VCaP (cell line): ENCODE results near the gene PRIM2.
"Not testable (repeated sequence)": the region's sequence is repeated elsewhere in the genome, so short reads cannot be mapped to it uniquely, and the experiment has no call there.

Experiments
- H3K27ac ChIP-seq: fragments of 450-650 bp; 2 replicates; pipeline ENCODE4 v1.5.1; 2017
- TF ChIP-seq, protein P1 (sequence below): fragments of 450-650 bp; conservative IDR thresholded peaks from 2 replicates; pipeline ENCODE4 v1.5.1; 2017; ENCODE audit warnings: mild to moderate bottlenecking, moderate library complexity

Gene PRIM2, protein sequence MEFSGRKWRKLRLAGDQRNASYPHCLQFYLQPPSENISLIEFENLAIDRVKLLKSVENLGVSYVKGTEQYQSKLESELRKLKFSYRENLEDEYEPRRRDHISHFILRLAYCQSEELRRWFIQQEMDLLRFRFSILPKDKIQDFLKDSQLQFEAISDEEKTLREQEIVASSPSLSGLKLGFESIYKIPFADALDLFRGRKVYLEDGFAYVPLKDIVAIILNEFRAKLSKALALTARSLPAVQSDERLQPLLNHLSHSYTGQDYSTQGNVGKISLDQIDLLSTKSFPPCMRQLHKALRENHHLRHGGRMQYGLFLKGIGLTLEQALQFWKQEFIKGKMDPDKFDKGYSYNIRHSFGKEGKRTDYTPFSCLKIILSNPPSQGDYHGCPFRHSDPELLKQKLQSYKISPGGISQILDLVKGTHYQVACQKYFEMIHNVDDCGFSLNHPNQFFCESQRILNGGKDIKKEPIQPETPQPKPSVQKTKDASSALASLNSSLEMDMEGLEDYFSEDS

DNA sequence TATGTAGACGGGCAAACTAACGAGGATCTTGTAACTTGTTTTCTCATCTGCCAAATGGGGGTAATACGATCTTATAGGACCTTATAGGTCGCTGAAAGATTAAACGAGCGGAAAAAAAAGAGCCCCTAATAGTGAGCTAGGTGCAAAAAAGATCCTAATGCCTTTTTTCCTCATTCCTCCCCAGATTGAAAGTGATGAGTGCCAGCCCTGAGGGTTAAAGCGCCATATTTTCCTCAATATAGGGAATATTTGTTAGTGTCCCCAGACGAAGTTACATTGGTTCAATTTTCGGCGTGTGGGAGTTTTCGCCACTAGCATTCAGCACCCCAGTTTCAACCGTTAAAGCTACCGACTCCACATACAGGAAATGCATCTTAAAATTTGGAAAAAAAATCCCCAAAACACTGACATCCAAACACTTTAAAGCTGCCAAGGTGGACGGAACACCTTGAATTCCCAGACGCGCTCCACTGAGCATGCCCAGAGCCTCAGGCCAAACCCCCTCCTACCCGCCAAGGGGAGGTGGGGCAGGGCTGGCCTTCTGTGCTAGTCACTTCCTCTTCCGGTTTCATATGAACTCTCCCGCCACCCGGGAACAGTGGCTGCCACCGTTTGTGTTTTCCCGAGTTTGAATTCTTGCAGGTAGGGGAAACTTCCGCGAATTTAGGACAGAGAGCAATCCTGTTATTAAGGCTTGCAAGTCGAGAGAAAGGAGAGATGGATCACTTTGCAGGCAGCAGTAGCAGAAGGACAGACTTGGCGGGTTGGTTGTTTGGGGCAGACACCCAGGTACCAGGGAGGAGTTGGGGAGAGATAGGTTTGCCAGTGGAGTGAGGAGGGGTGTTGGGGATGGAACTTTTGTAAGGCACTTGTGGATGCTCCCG, at the start of gene PRIM2:
PRIM2 (plus strand) TSS at position 571 of the 884 bp plus-strand sequence. CDS start 816 bp downstream, outside the sequence.
- TF ChIP-seq, protein P1, sequence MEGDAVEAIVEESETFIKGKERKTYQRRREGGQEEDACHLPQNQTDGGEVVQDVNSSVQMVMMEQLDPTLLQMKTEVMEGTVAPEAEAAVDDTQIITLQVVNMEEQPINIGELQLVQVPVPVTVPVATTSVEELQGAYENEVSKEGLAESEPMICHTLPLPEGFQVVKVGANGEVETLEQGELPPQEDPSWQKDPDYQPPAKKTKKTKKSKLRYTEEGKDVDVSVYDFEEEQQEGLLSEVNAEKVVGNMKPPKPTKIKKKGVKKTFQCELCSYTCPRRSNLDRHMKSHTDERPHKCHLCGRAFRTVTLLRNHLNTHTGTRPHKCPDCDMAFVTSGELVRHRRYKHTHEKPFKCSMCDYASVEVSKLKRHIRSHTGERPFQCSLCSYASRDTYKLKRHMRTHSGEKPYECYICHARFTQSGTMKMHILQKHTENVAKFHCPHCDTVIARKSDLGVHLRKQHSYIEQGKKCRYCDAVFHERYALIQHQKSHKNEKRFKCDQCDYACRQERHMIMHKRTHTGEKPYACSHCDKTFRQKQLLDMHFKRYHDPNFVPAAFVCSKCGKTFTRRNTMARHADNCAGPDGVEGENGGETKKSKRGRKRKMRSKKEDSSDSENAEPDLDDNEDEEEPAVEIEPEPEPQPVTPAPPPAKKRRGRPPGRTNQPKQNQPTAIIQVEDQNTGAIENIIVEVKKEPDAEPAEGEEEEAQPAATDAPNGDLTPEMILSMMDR = no peak
- peak within 1 kb of the TSS; percentile 69 for H3K27ac ChIP-seq

DNA sequence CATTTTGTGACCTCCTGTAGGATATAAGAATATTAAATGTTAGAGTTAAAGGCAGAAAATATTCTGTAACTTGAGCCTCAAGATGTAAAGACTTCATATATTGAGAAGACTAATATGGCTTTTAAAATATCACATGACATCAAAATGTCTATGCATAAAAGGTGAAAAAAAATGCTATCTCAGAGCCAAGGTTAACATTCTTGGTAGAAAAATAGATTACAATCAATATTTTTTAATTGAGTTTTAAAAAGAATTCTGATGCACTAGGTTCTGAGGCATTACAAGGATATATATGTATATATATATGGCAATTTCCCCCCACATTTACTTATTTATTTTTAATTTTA, 49.2 kb upstream of the PRIM2 start:
- no peak overlapping the region for H3K27ac ChIP-seq
- TF ChIP-seq, protein P1 = peak; percentile 48

DNA sequence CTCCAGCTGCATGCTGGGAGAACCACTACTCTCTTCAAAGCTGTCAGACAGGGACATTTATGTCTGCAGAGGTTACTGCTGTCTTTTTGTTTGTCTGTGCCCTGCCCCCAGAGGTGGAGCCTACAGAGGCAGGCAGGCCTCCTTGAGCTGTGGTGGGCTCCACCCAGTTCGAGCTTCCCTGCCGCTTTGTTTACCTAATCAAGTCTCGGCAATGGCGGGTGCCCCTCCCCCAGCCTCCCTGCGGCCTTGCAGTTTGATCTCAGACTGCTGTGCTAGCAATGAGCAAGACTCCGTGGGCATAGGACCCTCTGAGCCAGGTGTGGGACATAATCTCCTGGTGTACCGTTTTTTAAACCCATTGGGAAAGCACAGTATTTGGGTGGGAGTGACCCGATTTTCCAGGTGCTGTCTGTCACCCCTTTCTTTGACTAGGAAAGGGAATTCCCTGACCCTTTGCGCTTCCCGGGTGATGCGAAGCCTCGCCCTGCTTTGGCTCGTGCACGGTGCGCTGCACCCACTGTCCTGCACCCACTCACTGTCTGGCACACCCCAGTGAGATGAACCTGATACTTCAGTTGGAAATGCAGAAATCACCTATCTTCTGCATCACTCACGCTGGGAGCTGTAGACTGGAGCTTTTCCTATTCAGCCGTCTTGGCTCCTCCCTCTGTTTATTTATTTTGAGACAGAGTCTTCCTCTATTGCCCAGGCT, 43.2 kb upstream of the PRIM2 start:
- H3K27ac ChIP-seq = not testable (repeated sequence)

DNA sequence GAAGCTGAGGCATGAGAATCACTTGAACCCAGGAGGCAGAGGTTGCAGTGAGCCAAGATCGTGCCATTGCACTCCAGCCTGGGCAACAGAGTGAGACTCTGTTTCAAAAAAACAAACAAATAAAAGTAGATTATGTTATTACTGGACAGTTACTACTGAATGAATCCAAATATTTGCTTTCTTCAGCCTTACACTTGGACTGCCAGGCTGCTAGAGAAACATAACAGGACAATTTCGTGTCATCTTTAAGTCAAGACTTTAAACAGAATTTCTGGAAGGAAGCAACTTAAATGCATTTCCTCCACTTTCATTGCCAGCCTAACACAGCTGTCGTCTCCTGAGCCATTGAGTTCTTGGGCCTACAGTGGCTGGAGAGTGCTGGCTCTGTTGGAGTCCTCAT, 42.0 kb upstream of the PRIM2 start:
- H3K27ac ChIP-seq = no peak overlapping the region
- TF ChIP-seq, protein P1 = no peak

DNA sequence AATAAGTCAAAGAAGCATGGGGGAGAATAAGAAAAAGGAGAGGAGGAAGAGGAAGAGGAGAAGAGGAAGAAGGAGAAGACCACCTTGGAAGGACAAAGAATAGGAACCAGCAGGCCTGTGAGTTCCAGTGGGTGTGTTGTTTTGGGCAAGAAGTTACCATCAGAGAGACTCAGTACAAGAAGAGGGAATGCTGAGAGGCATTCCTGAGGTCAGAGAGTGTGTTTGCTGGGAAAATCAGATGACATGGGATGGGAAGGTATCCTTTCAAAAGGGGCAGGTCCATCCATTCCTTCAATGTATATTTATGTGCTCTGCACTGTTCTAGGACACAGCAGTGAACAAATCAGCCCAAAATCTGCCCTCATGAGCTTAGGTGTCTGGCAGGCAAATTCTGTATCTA, 40.5 kb upstream of the PRIM2 start:
- TF ChIP-seq, protein P1 = no peak
- H3K27ac ChIP-seq = no peak overlapping the region

DNA sequence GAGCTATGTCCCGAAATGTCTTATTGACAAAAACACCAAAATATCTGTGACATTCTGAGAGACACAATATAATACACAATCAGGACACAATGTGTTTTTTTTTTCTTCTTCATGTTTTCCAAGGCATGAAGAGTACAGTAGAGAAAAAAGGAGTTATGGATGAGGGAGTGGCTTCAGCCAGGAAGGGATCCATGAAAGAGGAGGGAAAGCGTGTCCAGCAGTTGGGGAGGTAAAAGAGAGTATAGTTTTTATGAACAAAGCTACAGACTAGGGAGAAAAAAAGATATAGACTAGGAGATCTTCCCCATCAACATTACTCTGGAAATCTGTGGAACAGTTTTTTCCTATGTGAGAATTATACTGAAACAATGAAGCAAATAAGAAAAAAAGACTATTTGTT, 38.9 kb upstream of the PRIM2 start:
- TF ChIP-seq, protein P1 = no peak
- no peak overlapping the region for H3K27ac ChIP-seq

DNA sequence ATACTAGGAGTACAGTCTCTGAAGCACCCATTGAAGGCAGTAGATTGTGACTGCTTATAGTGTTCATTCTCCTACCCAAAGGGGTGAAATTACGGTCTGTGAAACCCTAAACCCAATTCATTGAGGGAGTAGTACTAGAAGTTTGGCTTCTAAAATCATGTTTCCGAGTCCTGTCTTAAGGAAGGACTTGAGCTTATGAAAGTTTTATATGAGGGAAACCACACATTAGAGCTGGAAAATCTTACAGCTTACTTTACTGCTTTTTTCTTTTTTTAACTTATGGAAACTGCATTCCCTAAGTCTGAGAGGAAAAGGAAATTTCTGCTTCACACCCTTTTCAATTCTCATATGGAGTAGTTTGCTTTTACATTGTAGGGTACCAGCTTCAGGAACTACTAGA, 38.4 kb upstream of the PRIM2 start:
- no peak overlapping the region for H3K27ac ChIP-seq
- TF ChIP-seq, protein P1 = no peak
